Effector CD4-positive, alpha-beta T cell (primary cell): ENCODE measurements around the gene GOLT1A.
"Not testable (repeated sequence)": the region's sequence is repeated elsewhere in the genome, so short reads cannot be mapped to it uniquely, and the experiment has no call there.

ENCODE experiments used
- DNase-seq: peaks from one replicate; pipeline ENCODE4 v3.0.0-alpha.2; 2020

The GOLT1A gene

DNA sequence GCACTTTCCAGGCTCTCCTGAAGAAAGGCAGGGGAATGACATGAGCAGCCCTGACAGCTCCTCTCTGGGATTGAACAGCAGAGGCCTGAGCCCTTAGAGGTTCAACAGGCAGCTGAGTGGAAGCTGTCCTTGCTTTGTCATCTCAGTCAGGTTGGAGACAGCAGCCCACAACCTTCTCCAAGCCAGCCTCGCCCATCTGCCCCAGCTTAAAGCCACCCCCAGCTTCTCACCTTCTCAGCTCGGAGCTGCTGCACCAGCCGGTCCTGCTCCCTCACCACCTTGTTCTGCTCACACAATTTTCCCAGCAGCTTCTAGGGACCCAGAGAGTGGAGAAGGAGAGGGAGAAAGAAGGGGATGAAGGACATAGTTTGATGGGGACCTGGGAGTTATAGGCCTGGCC lies 35.2 kb upstream of the GOLT1A start:
- no peak for DNase-seq

DNA sequence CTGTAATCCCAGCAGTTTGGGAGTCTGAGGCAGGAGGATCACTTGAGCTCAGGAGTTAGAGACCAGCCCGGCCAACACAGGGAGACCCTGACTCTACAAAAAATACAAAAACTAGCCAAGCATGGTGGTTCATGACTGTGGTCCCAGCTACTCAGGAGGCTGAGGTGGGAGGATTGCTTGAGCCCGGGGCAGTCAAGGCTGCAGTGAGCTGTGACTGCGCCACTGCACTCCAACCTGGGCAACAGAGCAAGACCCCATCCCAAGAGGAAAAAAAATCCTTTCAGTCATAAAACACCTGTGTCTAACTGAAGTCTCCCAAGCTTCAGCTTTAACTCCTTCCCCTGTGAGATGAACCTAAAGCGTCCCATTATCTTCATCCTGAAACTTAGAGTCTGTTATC lies 33.1 kb upstream of the GOLT1A start:
- DNase-seq, result no peak

DNA sequence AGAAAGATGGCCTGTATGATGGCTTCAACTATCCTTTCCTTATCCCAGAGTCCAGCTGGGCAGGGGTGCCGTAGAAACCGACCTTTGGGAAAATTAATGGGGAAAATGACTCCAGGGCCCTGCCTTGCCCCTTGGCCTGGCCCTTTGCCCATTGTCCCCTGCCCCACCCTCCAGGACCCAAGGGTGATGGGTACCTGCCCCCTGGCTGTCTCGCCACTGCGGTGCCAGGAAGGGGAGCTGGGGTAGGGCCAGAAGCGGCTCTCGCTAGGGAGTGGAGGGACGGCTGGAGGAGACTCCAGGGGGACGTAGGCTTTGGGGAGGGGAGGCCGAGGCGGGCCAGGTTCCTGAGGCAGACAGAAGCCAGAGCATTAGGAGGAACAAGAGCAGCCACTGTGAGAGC lies 29.1 kb upstream of the GOLT1A start:
- DNase-seq, result no peak

DNA sequence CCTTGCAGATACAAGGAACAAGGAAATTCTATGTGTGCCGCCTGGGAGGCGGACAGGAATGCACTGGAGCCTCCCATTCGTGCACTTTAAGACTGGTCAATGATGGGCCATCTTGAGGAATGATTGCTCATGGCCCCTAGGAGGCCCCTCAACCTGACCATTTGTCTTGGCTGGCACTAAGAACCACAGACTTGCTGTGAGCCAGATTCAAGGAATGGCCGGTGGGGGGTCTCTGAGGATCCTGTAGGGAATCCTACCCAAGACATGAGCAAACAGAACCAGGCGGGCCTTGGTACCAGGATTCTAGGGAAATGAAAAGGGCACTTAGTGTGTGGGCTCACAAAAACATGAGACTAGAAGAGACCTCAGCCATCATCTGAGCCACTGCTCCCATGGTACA lies 28.1 kb upstream of the GOLT1A start:
- DNase-seq, result no peak

DNA sequence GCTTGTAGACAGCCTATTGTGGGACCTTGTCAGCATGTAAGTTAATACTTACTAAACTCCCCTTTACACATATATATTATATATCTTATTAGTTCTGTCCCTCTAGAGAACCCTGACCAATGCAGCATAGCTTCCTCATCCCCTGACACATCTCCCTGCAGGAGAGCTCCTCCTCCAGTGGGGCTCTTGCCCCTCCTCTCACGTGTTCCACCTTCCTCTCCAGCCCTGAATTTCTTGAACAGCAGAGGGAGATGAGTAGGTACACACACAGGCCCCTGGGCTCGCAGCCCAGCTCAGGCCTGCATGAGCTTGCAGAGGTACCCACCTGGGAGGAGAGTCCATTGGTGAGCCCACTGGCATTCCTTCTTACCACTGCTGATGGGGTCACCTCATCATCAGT lies 27.3 kb upstream of the GOLT1A start:
- no peak for DNase-seq

DNA sequence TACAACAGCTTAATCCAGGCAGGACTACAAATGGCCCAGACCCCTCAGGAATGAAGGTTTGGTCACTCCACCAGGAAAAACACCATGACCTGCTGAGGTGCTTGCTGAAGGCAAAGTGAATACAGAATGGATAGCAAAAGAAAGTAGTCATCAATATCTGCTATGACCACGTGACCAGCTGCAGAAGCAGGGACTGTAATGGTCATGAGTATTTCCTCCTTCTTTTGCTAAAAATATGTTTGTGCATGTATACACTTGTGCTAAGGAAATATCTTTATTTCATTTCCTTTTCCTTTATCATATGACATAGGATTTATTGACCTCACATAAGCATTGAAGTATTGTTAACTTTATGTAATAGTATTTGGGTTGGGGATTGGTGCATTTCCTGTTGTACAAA lies 26.4 kb upstream of the GOLT1A start:
- no peak for DNase-seq

DNA sequence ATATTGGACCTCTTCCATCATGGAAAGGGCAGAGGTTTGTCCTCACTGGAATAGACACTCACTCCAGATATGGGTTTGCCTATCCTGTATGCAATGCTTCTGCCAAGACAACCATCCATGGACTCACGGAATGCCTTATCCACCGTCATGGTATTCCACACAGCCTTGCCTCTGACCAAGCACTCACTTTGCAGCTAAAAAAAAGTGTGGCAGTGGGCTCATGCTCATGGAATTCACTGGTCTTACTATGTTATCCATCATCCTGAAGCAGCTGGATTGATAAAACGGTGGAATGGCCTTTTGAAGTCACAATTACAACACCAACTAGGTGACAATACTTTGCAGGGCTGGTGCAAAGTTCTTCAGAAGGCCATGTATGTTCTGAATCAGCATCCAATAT lies 25.6 kb upstream of the GOLT1A start:
- DNase-seq, result not testable (repeated sequence)

DNA sequence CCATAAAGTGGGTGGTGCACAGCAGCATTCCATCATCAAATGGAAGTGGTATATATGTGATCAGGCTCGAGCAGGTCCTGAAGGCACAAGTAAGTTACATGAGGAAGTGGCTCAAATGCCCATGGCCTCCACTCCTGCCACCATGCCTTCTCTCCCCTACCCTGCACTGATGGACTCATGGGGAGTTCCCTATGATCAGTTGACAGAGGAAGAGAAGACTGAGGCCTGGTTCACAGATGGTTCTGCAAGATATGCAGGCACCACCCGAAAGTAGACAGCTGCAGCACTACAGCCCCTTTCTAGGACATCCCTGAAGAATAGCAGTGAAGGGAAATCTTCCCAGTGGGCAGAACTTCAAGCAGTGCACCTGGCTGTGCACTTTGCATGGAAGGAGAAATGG lies 24.7 kb upstream of the GOLT1A start:
- DNase-seq, result not testable (repeated sequence)

DNA sequence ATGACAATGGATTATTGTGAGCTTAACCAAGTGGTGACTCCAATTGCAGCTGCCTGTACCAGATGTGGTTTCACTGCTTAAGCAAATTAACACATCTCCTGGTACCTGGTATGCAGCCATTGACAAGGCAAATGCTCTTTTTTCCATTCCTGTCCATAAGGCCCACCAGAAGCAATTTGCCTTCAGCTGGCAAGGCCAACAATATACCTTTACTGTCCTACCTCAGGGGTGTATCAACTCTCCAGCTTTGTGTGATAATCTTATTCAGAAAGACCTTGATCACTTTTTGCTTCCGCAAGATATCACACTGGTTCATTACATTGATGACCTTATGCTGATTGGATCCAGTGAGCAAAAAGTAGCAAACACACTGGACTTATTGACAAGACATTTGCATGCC lies 23.7 kb upstream of the GOLT1A start:
- DNase-seq, result not testable (repeated sequence)

DNA sequence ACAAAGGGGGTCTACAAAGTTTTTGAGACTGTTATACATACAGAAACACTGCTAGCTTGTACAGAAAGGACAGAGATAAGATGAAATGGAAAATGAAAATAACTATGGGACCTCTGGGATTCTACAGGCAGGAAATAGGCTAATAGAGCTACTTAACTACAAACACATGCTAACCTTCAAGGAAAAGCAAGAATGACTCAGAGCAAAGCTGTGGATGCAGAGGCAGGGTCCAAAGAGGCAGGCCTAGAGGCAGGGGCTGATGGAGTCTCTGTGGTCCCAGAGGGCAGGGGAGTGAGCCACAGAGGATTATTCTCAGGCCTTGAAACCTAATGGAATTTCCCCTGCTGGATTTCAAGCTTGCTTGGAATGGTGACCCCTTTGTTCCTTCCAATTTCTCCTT lies 18.7 kb upstream of the GOLT1A start:
- DNase-seq, result no peak

DNA sequence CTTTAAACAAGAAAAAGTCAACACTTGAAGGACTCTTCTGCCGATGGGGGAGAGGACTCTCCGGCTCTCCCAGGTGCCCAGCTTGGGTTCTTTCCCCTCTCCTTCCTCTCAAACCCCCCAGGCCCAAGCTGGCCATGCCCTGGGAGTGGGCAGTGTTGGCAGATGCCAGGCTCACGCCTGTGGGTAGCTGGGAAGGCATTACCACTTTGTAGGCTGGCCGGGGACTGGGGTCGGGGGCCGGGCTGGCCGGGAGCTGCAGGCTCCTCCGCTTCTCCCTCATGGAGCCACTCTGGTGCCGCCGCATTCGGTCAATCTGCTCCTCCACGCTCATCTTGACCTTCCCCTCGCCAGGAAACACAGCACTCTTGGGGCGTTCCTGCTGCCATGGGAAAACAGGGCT lies 16.4 kb upstream of the GOLT1A start:
- DNase-seq, result no peak

DNA sequence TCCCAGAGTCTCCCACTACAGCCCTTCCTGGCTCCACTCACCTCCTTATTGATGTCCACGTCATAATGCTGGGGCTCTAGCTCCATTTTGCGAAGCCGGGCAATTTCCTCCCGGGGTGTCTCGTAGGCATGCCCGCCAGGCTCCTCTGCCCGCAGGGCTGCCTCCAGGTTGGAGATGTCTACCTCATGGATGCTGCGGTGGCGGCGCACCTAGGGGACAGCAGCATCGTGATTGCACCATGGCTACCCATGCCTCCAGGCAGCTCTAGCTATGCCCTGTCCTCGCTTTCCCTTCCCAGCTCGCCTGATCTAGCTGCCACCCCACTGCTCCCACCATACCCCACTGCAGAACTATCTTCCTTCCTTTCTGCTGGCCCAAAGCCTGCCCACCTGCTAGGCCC lies 15.1 kb upstream of the GOLT1A start:
- DNase-seq, result no peak

DNA sequence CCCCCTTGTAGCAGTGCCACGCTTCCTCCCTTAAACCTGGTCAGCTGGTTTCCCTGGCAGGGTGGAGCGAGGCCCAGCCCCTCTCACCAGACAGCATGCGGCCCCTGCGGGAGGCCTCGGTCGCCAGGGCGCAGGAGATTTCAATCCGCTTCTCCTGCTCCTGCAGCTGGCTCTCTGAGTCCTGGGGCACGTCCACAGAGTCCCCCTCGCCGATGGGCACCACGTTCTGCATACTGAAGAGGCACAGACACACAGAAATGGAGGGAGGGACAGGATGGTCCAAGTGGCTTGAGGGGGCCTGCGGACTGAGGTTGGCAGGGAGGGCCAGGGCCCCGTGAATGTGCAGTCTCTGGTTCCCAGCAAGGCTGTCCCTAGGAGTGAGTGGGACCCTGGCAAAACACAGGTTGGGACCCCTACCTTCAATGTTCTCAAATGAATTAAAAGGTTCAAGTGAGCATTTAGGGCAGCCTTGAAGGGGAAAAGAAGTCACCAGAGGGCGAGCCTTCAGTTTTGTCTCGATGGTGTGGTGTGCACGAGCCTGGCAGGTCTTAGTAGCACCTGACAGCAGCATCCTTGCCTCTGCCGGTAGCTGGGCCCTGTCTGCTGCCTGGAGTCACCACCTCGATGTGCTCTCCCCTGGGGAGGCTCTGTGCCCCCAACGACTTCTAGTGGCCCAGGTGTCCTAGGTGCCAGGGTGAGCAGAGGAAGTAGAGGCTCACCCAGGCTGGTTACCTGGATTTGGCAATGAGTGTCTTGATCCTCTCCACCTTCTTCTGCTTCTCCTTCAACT lies 14.4 kb upstream of the GOLT1A start:
- DNase-seq, result no peak

DNA sequence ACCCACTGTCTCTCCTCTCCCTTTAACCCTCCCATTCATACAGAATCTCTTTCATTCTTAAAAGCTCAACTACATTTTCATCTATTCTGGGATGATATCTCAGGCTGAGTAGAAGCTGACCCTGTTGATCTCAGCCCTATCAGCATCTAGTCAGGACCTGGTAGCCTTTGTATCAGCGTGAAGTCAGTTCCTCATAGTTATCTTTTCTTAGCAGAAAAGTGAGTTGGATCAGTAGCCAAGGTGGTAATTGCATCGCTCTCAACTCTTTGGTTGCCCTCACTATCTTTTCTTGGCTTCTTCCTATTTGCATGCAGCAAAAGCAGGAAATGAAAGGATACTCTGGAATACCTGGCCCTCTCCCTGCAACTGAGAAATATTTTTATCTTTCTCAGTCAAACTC lies 13.6 kb upstream of the GOLT1A start:
- no peak for DNase-seq

DNA sequence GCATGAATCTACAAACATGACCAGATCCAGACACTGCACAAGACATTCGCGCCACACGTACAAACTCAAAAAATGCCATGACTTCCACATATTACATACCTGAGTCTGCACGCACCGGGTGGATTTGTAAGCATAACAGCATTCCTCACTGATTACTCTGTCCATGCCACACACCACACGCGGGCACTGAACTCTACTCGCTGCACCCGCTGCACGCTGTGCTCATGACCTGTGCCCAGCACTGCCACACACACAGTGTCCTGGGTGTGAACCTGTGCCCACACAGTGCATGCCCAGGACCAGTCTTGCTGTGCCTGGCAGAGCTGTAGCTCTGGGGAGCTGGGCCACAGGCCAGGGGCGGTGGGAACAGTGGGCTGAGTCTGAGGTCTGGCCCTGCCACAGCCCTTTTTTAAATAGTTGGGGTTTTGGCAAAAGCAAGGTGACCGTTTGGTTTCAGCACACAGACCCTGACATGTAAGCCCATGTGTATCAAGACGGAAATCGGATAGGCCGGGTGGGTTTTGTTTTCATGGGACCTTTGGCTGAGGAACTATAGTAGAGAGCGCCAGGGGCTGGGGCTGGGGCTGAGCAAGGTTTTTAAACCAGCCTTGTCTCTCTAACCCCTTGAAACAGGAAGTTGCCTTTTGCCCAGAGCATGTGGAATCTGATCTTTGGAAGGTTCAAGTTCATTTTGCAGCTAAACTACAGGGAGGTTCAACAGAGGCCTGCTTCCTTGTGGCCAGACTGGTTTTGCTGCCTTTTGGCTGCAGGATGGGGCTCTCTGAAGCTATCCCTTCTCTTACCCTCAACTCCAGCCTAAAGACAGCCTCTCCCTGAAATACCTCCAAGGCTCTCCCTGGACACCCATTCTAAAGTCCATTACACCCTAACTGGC lies 12.3 kb upstream of the GOLT1A start:
- DNase-seq, result no peak

DNA sequence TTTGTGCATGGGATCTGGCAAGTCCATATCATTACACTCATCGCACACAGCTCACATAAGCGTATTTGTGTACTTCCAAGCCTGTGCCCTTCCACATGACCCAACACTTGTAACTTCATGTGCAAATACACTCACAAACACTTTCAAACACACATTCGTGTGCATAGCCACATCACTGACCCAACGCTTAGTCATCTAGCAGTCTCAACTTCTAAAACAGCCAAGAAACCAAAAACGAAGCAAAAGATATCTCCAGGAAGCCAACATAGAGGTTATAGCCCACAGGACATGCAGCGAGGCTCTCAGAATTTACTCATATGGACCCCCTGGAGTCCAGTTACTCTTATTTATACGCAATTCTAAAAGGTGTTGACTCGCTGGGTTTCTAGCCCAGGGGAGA lies 10.9 kb upstream of the GOLT1A start:
- no peak for DNase-seq

DNA sequence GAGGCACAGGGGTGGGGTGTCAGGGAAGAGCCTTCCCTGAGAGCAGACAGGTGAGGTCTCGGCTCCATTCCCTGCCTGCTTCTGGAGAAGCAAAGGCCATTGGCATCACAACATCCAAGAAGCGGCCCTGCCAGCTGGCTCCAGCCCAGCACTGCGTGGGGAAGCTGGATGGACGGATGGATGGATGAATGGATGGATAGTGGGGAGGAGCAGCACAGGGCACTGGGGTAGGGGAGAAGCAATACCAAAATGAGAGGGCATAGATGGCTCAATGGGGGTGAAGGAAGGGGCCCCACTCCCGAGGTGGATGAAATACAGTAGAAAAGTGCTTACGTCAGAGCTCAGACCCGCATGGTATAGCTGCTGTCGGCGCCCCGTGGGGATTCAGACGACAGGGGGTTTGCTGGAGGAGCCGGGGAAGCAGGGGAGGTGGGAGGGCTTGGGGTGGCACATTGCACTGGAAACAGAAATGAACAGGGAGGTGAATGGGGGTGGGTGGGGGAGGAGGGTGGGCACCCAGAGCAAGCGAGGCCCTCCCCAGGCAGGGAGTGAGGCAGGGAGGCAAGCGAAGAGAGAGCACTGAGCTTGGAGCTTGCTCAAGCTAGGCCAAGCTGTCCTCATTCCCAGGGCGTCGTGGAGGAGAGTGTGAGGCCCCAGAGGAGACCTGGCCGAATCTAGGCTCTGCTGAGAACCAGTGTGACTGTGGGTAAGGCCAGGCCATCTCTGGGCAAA lies 9.5 kb upstream of the GOLT1A start:
- no peak for DNase-seq

DNA sequence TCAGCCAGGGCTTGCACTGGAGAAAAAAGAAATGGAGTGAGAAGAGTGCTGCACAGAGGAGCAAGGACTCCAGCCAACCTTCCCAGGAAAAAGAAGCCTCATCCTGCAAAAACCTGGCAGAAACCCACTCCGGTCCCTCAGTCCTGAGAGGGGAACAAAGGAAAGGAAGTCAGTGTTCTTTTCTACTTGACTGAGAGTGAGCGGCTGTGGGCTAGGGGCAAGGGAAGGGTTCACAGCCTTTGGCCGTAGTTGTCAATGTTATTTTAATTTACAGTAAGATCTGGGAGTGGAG lies 8.9 kb upstream of the GOLT1A start:
- DNase-seq, result no peak

DNA sequence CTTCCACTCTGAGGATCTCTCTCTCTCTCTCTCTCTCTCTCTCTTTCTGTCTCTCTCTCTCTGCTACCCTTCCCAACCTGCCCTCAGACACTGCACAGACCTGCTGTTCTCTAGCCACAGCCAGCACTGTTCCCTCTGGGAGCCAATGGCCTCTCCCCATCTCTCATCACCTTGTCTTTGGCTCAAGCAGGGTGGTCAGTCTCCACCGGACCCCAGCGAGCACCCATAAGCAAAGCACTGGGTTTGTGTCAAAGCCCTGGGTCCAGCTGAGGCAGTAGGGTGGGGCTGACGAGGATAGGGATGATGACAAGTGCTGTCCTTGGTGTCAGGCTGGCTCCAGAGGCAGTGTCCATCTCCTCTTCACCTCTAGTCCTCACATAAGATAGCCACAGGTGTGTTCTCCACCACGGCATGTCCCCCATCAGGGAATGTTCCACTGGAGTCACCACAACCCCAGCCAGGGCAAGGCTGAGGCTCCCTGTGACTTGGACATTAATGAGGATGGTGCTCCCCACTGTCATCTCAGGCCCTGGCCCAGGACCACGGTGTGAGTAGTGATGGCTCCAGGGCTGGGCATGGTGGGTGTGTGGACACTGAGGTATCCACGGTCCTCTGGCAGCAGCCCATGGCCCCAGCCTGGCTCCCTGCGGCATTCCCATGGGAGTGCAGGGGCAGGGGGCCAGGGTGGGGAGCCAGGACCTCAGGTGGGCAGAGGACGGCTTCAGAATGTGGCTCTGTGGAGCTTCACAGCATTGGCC lies 8.4 kb upstream of the GOLT1A start:
- no peak for DNase-seq

DNA sequence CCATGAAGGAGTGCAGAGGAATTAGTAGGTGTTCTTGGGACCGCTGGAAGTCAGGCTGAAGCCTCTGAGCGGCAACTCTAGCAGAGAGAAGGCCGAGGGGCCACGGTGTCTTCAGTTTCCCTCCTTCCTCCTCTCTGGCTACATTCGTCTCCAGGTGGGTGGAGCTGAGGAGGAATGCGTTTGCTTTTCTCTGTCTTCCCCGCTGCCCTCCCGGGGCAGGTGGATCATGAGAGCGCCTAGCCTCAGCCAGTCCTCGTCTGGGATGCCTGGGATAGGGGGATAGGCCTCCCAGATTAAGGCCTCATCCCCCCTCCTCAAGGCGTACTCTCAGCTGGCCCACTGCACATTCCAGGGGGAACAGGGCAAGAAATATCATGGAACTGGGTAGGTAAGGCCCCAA lies 7.5 kb upstream of the GOLT1A start:
- DNase-seq, result no peak

DNA sequence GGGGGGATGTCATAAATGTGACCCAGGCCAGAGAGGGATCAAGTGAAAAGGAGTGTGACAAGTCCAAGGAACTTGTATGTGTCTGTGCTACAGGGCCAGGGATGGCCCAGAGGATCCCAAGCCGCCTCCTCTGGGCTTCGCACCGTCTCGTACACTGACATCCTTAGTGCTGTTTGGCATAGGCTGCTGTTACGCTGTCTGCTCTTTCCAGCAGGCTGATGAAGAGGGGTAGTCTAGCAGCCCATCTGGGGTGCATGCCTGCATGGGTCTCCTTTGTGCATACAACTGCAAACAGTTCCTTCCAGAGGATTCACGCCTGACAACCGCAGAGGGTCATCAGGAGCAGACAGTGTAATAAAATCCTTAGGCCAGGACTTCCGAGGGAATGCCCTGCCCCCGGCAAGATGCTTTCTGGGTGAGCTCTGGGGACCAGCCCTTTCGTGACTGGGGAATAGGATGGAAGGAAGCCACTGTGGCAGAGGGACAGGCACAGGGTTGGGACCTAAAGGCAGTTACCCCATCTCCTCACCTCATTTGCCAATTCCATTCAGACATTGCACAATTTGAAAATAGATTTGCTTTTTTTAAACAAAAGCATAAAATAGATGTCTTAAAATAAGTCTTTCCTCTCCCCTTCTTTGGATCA lies 6.3 kb upstream of the GOLT1A start:
- no peak for DNase-seq

DNA sequence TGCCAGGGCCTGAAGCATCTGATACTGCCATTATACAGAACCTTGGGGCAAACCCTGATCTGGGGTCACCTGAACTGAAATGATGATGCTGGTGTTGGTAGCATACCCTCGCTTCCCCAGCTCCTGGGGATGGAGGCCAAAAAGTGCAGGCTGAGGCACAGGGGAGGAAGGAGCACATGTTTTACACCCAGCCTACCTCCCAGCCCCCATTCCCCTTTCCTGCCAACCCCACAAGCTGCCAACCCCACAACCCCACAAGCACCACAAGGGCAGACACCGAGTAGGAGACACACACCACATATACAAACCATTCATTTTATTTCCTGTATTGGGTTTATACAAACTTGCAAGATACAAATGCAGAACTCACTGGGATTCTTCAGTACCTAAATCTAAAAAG lies 4.8 kb upstream of the GOLT1A start:
- DNase-seq, result no peak

DNA sequence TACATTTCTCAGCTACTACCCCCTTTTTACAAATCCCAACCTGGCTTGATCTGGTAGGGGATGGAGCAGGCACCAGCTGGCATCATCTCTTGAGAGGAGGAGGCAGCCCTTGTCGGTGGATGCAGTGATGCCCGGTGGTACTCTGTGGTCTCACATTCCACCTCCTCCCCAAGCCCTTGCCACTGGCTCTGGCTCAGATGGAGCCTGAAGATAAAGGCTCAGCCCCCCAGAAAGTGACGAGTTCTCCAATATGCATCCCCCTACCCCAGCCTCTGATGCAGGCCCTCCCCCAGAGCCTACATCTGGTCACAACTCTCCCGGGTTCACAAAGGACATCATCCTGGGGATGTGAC lies 3.8 kb upstream of the GOLT1A start:
- DNase-seq, result no peak
